Measurements from ENCODE around the gene KCNMA1.

Gene KCNMA1

DNA sequence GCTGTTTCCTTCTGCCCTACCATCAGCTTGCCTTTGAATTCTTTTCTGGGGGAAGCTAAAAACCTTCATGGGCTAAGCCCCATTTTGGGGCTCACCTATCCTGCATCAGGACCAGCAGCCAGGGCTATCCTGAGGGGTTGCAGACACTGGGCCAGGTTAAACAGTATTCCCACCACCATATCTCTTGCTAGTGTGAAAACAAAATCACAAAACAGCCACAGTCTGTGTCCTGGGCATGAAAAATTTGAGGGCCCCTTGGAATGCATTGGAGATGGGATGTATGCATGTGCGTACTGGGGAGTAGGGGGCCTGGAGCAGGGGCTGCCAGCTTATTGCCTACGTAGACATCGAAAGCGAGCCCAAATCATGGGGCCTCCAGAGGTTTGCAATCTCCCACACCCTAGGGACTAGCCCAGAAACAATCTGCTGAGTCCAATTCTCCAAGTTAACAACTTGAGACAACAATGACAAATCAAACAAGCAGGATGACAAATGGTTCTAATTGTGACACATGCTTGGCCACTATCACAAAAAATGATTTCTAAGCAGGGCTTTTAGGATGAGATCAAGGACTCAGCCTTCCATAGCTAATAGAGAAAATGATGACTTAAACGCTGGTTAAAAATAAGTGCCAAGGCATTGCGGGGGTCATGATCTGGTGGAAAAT, 557.1 kb downstream of the KCNMA1 start:
- Histone ChIP-seq H3K36me3 (ENCODE audit: insufficient read depth) (no peaks in the 10 kb centered on the region), H3K4me1 (ENCODE audit: low read depth, poor library complexity, severe bottlenecking) (no peaks in the 10 kb centered on the region), H3K4me3 (IDR thresholded peaks at IDR 0.05; ENCODE audit: insufficient read depth, low read depth, low read length) (no peak overlapping the region), H3K4me2 (no peak overlapping the region), H3K27me3 (ENCODE audit: insufficient read depth, low read depth) (no peaks in the 10 kb centered on the region), H3K27ac (no peak overlapping the region), H4K20me1 (ENCODE audit: insufficient read depth) (no peaks in the 10 kb centered on the region), H2AFZ (ENCODE audit: low read depth) (no peak overlapping the region), H3K79me2 (ENCODE audit: insufficient read depth, low read depth) (no peaks in the 10 kb centered on the region), H3K9ac (no peak overlapping the region)
- TF ChIP-seq, protein P1, sequence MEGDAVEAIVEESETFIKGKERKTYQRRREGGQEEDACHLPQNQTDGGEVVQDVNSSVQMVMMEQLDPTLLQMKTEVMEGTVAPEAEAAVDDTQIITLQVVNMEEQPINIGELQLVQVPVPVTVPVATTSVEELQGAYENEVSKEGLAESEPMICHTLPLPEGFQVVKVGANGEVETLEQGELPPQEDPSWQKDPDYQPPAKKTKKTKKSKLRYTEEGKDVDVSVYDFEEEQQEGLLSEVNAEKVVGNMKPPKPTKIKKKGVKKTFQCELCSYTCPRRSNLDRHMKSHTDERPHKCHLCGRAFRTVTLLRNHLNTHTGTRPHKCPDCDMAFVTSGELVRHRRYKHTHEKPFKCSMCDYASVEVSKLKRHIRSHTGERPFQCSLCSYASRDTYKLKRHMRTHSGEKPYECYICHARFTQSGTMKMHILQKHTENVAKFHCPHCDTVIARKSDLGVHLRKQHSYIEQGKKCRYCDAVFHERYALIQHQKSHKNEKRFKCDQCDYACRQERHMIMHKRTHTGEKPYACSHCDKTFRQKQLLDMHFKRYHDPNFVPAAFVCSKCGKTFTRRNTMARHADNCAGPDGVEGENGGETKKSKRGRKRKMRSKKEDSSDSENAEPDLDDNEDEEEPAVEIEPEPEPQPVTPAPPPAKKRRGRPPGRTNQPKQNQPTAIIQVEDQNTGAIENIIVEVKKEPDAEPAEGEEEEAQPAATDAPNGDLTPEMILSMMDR (conservative IDR thresholded peaks at IDR 0.05; ENCODE audit: low read depth, low read length): no peak

DNA sequence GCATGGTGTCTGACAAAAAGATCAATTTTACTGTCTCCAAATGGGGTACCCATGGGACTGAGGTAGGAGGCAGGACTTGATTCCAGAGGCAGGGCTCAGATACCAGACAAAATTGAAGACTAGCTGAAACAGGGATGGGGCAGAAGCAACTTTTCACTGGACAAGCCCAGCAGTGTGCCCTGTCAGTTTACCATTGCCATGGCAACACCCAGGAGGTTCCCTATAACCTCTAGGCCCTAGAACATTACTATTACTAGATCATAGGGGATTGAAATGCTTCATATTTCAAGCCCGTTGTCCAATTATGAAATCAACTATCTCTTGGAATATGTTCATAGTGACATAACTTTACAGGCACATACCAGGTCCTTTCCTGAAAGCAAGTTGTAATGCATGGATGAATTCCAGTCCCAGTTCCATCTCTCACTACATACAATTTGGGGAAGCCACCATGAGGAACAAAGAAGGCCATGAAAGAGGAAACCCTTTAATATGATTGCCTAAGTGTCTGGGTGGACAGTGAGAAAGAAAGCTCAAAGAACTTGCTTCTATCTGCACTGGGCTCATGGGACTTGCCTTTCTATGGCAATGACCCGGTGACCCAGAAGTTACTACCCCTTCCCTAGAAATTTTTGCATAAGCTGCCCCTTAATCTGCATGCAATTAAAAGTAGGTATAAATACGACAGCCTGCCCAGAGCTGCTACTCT, 557.9 kb downstream of the KCNMA1 start:
- H3K4me3 ChIP-seq (IDR thresholded peaks at IDR 0.05; ENCODE audit: insufficient read depth, low read depth, low read length): no peak overlapping the region
- H2AFZ ChIP-seq (ENCODE audit: low read depth): no peak overlapping the region
- TF ChIP-seq, protein P1 (conservative IDR thresholded peaks at IDR 0.05; ENCODE audit: low read depth, low read length): no peak
- no peaks in the 10 kb centered on the region for H3K36me3 ChIP-seq (ENCODE audit: insufficient read depth)
- H4K20me1 ChIP-seq (ENCODE audit: insufficient read depth): no peaks in the 10 kb centered on the region
- H3K4me1 ChIP-seq (ENCODE audit: low read depth, poor library complexity, severe bottlenecking): no peaks in the 10 kb centered on the region
- no peak overlapping the region for H3K27ac ChIP-seq
- H3K4me2 ChIP-seq: no peak overlapping the region
- no peaks in the 10 kb centered on the region for H3K79me2 ChIP-seq (ENCODE audit: insufficient read depth, low read depth)
- no peaks in the 10 kb centered on the region for H3K27me3 ChIP-seq (ENCODE audit: insufficient read depth, low read depth)
- no peak overlapping the region for H3K9ac ChIP-seq

DNA sequence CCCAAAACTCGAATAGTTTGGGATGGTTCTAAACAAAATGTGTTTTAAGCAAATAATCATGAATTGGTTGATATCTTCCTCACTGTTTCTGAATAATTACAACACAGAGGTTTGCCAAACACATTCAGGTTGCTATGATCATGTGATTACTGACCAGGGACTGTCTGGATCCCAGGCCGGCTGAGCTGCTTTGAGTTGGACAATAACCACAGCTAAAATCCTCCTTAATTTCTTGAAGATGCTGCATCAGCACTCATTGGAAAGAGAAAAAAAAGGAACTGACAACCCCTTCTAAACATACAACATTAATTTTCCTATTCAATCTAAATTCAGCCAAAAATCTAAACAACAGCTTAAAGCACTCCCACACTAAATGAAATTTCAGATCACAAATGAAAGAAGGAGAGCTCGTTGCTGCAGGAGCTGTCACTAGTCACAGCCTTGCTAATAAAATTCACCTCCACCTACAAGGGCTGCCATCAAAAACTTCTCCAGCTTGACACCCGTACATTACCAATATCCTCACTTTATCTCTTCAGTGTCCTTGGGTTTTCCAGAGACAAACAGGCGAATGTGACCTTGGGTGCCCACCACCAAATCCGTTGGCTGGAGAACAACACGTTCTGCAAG, 560.2 kb downstream of the KCNMA1 start:
- Histone ChIP-seq H2AFZ (ENCODE audit: low read depth) (no peak overlapping the region), H3K79me2 (ENCODE audit: insufficient read depth, low read depth) (no peaks in the 10 kb centered on the region), H3K27ac (no peak overlapping the region), H3K4me2 (no peak overlapping the region), H4K20me1 (ENCODE audit: insufficient read depth) (no peaks in the 10 kb centered on the region), H3K4me1 (ENCODE audit: low read depth, poor library complexity, severe bottlenecking) (no peaks in the 10 kb centered on the region), H3K9ac (no peak overlapping the region), H3K27me3 (ENCODE audit: insufficient read depth, low read depth) (no peaks in the 10 kb centered on the region), H3K36me3 (ENCODE audit: insufficient read depth) (no peaks in the 10 kb centered on the region), H3K4me3 (IDR thresholded peaks at IDR 0.05; ENCODE audit: insufficient read depth, low read depth, low read length) (no peak overlapping the region)
- TF ChIP-seq, protein P1 (conservative IDR thresholded peaks at IDR 0.05; ENCODE audit: low read depth, low read length): no peak

DNA sequence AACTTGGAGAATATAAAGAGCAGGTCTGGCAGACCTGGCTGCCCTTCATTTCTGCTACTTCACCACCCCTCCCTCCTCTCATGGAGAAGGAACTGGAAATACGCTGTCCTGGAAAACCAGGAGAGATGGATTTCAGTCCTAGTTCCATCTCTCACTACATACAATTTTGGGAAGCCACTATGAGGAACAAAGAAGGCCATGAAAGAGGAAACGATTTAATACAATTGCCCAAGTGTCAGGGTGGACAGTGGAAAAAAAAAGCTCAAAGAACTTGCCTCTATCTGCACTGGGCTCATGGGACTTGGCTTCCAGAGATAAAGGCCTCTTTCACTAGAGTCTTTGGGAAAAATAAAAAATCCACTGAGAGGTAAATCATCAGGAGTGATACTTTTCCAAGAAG, 561.7 kb downstream of the KCNMA1 start:
- Histone ChIP-seq H3K4me2 (no peak overlapping the region), H3K4me1 (ENCODE audit: low read depth, poor library complexity, severe bottlenecking) (no peaks in the 10 kb centered on the region), H2AFZ (ENCODE audit: low read depth) (no peak overlapping the region), H3K27ac (no peak overlapping the region), H3K27me3 (ENCODE audit: insufficient read depth, low read depth) (no peaks in the 10 kb centered on the region), H3K36me3 (ENCODE audit: insufficient read depth) (no peaks in the 10 kb centered on the region), H3K9ac (no peak overlapping the region), H3K79me2 (ENCODE audit: insufficient read depth, low read depth) (no peaks in the 10 kb centered on the region), H3K4me3 (IDR thresholded peaks at IDR 0.05; ENCODE audit: insufficient read depth, low read depth, low read length) (no peak overlapping the region), H4K20me1 (ENCODE audit: insufficient read depth) (no peaks in the 10 kb centered on the region)
- TF ChIP-seq, protein P1 (conservative IDR thresholded peaks at IDR 0.05; ENCODE audit: low read depth, low read length): no peak

Measured in KMS-11 (cell line).